H1 (cell line): ENCODE data around the gene YWHAG. TPM values are rescaled to one million over a fixed set of nuclear protein-coding genes. Genes with fewer than 3 reads are reported as not detected.
A peak's percentile ranks its signal among the peaks of the same experiment; 100 is the strongest.

Source experiments
- CHD1 ChIP-seq: IDR thresholded peaks from 2 replicates; pipeline ENCODE4 v1.6.1; 2012; ENCODE audit warnings: low read depth, low read length, improper control_type of control experiment
- CTBP2 ChIP-seq: IDR thresholded peaks from 2 replicates; pipeline ENCODE4 v1.7.0; 2011; ENCODE audit warnings: borderline replicate concordance, mild to moderate bottlenecking, moderate library complexity, mixed read lengths, low read length; ENCODE audit not compliant: insufficient read depth, insufficient read length
- EZH2 ChIP-seq: fragments of 200-600 bp; sonication (generic); IDR thresholded peaks from 2 replicates; pipeline ENCODE4 v1.7.1; 2012; ENCODE audit warnings: low read depth, mild to moderate bottlenecking, moderate library complexity, low read length, inconsistent platforms; ENCODE audit not compliant: severe bottlenecking
- MAFK ChIP-seq: IDR thresholded peaks from 2 replicates; pipeline ENCODE4 v1.6.1; 2012; ENCODE audit warnings: low read depth, mild to moderate bottlenecking, improper control_type of control experiment, low read length
- POLR2A ChIP-seq, 2 experiments: IDR thresholded peaks; 1 replicate in 1 of 2; 2 replicates in 1 of 2; pipeline ENCODE4 v1.6.1; 2011; ENCODE audit warnings: low read depth in 2 of 2, low read length in 2 of 2, mild to moderate bottlenecking in 2 of 2; ENCODE audit errors: control extremely low read depth in 1 of 2
- SIRT6 ChIP-seq: IDR thresholded peaks from one replicate; pipeline ENCODE4 v1.7.1; 2012; ENCODE audit warnings: low read length, inconsistent platforms
- YY1 ChIP-seq: IDR thresholded peaks from 2 replicates; pipeline ENCODE4 v1.6.1; 2011; ENCODE audit warnings: low read depth, mild to moderate bottlenecking, low read length
- polyA plus RNA-seq, 7 experiments: library from polyadenylated mRNA; depleted of rRNA in 3 of 7; stranded (reverse) in 5 of 7; unstranded in 2 of 7; fragments of >200 nt in 5 of 7; fragments of 200-250 nt in 2 of 7; gene quantifications; 1 replicate in 5 of 7; 2 replicates in 1 of 7; 4 replicates in 1 of 7; pipeline versions ENCODE4 v1.2.1 to v1.2.3, GENCODE V29; 2011 to 2013; ENCODE audit warnings: missing spikeins in 2 of 7, mixed read lengths in 2 of 7
- total RNA-seq: library from RNA; stranded (reverse); fragmentation: NEBNext Ultra II Directional; extraction: Animal tissue kit (Norgen Biotek cat#: 25700); gene quantifications from 2 replicates; pipeline ENCODE4 v1.2.1, GENCODE V29; 2021
- TF ChIP-seq, protein P1 (sequence below): fragments of 300-600 bp; sonication (generic); IDR thresholded peaks from 2 replicates; pipeline ENCODE4 v1.7.1; 2012; ENCODE audit warnings: low read length, moderate library complexity, mild to moderate bottlenecking, inconsistent platforms; ENCODE audit not compliant: insufficient replicate concordance

YWHAG gene
- total and polyA plus RNA-seq, 2 of the 8 experiments (the other 6 are each of a cell fraction or from before 2014, with no cell fraction given) = 57.2 to 241 TPM

DNA sequence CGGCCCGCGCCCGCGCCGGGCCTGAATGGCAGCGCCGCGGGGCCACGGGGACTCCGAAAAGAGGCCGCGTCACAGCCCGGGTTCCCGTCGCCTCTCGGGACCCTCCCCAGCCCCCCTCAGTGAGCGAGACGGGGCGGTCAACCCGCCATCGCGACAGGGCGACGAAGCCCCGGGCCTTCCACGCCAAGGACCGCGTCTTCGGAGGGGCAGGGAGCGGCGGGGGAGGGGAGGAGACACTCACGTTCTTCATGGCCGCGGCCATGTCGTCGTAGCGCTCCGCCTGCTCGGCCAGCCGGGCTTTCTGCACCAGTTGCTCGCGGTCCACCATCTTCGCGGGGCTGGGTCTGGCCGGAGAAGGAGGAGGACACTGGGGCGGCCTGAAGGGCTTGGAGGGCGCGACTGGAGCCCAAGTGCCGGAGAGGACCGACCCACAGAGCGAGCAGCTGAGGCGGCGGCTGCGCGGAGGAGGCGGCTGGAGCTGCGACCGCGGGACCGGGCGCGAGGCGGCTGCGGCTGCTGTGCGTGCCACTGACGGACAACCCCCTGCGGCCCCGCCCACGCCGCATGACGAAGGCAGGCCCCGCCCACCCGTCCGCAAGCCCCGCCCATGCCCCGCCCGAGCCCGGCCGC, at the start of gene YWHAG (continued):
- TF ChIP-seq, protein P1, sequence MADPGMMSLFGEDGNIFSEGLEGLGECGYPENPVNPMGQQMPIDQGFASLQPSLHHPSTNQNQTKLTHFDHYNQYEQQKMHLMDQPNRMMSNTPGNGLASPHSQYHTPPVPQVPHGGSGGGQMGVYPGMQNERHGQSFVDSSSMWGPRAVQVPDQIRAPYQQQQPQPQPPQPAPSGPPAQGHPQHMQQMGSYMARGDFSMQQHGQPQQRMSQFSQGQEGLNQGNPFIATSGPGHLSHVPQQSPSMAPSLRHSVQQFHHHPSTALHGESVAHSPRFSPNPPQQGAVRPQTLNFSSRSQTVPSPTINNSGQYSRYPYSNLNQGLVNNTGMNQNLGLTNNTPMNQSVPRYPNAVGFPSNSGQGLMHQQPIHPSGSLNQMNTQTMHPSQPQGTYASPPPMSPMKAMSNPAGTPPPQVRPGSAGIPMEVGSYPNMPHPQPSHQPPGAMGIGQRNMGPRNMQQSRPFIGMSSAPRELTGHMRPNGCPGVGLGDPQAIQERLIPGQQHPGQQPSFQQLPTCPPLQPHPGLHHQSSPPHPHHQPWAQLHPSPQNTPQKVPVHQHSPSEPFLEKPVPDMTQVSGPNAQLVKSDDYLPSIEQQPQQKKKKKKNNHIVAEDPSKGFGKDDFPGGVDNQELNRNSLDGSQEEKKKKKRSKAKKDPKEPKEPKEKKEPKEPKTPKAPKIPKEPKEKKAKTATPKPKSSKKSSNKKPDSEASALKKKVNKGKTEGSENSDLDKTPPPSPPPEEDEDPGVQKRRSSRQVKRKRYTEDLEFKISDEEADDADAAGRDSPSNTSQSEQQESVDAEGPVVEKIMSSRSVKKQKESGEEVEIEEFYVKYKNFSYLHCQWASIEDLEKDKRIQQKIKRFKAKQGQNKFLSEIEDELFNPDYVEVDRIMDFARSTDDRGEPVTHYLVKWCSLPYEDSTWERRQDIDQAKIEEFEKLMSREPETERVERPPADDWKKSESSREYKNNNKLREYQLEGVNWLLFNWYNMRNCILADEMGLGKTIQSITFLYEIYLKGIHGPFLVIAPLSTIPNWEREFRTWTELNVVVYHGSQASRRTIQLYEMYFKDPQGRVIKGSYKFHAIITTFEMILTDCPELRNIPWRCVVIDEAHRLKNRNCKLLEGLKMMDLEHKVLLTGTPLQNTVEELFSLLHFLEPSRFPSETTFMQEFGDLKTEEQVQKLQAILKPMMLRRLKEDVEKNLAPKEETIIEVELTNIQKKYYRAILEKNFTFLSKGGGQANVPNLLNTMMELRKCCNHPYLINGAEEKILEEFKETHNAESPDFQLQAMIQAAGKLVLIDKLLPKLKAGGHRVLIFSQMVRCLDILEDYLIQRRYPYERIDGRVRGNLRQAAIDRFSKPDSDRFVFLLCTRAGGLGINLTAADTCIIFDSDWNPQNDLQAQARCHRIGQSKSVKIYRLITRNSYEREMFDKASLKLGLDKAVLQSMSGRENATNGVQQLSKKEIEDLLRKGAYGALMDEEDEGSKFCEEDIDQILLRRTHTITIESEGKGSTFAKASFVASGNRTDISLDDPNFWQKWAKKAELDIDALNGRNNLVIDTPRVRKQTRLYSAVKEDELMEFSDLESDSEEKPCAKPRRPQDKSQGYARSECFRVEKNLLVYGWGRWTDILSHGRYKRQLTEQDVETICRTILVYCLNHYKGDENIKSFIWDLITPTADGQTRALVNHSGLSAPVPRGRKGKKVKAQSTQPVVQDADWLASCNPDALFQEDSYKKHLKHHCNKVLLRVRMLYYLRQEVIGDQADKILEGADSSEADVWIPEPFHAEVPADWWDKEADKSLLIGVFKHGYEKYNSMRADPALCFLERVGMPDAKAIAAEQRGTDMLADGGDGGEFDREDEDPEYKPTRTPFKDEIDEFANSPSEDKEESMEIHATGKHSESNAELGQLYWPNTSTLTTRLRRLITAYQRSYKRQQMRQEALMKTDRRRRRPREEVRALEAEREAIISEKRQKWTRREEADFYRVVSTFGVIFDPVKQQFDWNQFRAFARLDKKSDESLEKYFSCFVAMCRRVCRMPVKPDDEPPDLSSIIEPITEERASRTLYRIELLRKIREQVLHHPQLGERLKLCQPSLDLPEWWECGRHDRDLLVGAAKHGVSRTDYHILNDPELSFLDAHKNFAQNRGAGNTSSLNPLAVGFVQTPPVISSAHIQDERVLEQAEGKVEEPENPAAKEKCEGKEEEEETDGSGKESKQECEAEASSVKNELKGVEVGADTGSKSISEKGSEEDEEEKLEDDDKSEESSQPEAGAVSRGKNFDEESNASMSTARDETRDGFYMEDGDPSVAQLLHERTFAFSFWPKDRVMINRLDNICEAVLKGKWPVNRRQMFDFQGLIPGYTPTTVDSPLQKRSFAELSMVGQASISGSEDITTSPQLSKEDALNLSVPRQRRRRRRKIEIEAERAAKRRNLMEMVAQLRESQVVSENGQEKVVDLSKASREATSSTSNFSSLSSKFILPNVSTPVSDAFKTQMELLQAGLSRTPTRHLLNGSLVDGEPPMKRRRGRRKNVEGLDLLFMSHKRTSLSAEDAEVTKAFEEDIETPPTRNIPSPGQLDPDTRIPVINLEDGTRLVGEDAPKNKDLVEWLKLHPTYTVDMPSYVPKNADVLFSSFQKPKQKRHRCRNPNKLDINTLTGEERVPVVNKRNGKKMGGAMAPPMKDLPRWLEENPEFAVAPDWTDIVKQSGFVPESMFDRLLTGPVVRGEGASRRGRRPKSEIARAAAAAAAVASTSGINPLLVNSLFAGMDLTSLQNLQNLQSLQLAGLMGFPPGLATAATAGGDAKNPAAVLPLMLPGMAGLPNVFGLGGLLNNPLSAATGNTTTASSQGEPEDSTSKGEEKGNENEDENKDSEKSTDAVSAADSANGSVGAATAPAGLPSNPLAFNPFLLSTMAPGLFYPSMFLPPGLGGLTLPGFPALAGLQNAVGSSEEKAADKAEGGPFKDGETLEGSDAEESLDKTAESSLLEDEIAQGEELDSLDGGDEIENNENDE = no peak
- TF ChIP-seq CHD1 (no peak), POLR2A (IDR thresholded peaks at IDR 0.05; ENCODE audit: control extremely low read depth in 1 of 2, low read depth in 2 of 2, low read length in 2 of 2) (peak; percentile 98 to 99), MAFK (no peak), YY1 (peak; percentile 85), CTBP2 (no peak), EZH2 (no peak), SIRT6 (no peak)
